ENCODE measurements around the gene ANXA2.

ANXA2 gene

GRCh38 chr15:60370105-60370868 is 27.5 kb downstream of the ANXA2 start:
- Histone ChIP-seq H3K4me3 (ENCODE audit: low read depth, low read length, poor library complexity, severe bottlenecking) (no peak overlapping the region), H3K9ac (ENCODE audit: low read length) (no peak overlapping the region), H3K27me3 (ENCODE audit: insufficient read depth, low read length) (no peaks in the 10 kb centered on the region), H4K20me1 (ENCODE audit: insufficient read depth, low read length) (no peaks in the 10 kb centered on the region), H3F3A (ENCODE audit: insufficient read depth, low read length) (no peaks in the 10 kb centered on the region), H3K36me3 (ENCODE audit: insufficient read depth, low read length) (no peaks in the 10 kb centered on the region), H3K27ac (ENCODE audit: low read depth, low read length, poor library complexity, severe bottlenecking) (no peak overlapping the region), H3K4me1 (ENCODE audit: insufficient read depth, low read length, severe bottlenecking) (no peaks in the 10 kb centered on the region), H2AFZ (ENCODE audit: low read length) (no peak overlapping the region), H3K9me3 (ENCODE audit: low read length) (no peaks in the 10 kb centered on the region), H3K79me2 (ENCODE audit: insufficient read depth, low read length) (no peaks in the 10 kb centered on the region), H3K4me2 (ENCODE audit: low read length) (no peak overlapping the region), H3K9me2 (ENCODE audit: low read depth, low read length) (no peaks in the 10 kb centered on the region)
- TF ChIP-seq EZH2 (IDR thresholded peaks at IDR 0.05; ENCODE audit: borderline replicate concordance, low read length) (no peak), CTCF (IDR thresholded peaks at IDR 0.05; ENCODE audit: low read length) (no peak)

- H3K4me1 ChIP-seq (ENCODE audit: insufficient read depth, low read length, severe bottlenecking) = no peaks in the 10 kb centered on the region
- no peak for TF ChIP-seq EZH2 (IDR thresholded peaks at IDR 0.05; ENCODE audit: borderline replicate concordance, low read length)
- TF ChIP-seq CTCF (IDR thresholded peaks at IDR 0.05; ENCODE audit: low read length) = no peak
- no peaks in the 10 kb centered on the region for H3K9me2 ChIP-seq (ENCODE audit: low read depth, low read length)
- no peaks in the 10 kb centered on the region for H3K27me3 ChIP-seq (ENCODE audit: insufficient read depth, low read length)
- no peaks in the 10 kb centered on the region for H3K79me2 ChIP-seq (ENCODE audit: insufficient read depth, low read length)
- H4K20me1 ChIP-seq (ENCODE audit: insufficient read depth, low read length) = no peaks in the 10 kb centered on the region
- no peaks in the 10 kb centered on the region for H3K36me3 ChIP-seq (ENCODE audit: insufficient read depth, low read length)
- H2AFZ ChIP-seq (ENCODE audit: low read length) = no peak overlapping the region
- no peaks in the 10 kb centered on the region for H3F3A ChIP-seq (ENCODE audit: insufficient read depth, low read length)
- H3K4me3 ChIP-seq (ENCODE audit: low read depth, low read length, poor library complexity, severe bottlenecking) = no peak overlapping the region
- no peaks in the 10 kb centered on the region for H3K9me3 ChIP-seq (ENCODE audit: low read length)
- no peak overlapping the region for H3K9ac ChIP-seq (ENCODE audit: low read length)
- H3K4me2 ChIP-seq (ENCODE audit: low read length) = no peak overlapping the region
- H3K27ac ChIP-seq (ENCODE audit: low read depth, low read length, poor library complexity, severe bottlenecking) = no peak overlapping the region
Observed at GRCh38 chr15:60369696-60370095, 28.1 kb downstream of the ANXA2 start.

GRCh38 chr15:60364612-60364924 is 33.2 kb downstream of the ANXA2 start:
- Histone ChIP-seq H3K4me2 (ENCODE audit: low read length) (no peak overlapping the region), H3K79me2 (ENCODE audit: insufficient read depth, low read length) (no peaks in the 10 kb centered on the region), H3K9me3 (ENCODE audit: low read length) (no peaks in the 10 kb centered on the region), H3K27ac (ENCODE audit: low read depth, low read length, poor library complexity, severe bottlenecking) (no peak overlapping the region), H2AFZ (ENCODE audit: low read length) (no peak overlapping the region), H3F3A (ENCODE audit: insufficient read depth, low read length) (no peaks in the 10 kb centered on the region), H3K4me3 (ENCODE audit: low read depth, low read length, poor library complexity, severe bottlenecking) (no peak overlapping the region), H3K9ac (ENCODE audit: low read length) (no peak overlapping the region), H3K36me3 (ENCODE audit: insufficient read depth, low read length) (no peaks in the 10 kb centered on the region), H4K20me1 (ENCODE audit: insufficient read depth, low read length) (no peaks in the 10 kb centered on the region), H3K4me1 (ENCODE audit: insufficient read depth, low read length, severe bottlenecking) (no peaks in the 10 kb centered on the region), H3K9me2 (ENCODE audit: low read depth, low read length) (no peaks in the 10 kb centered on the region), H3K27me3 (ENCODE audit: insufficient read depth, low read length) (no peaks in the 10 kb centered on the region)
- no peak for TF ChIP-seq EZH2 (IDR thresholded peaks at IDR 0.05; ENCODE audit: borderline replicate concordance, low read length)
- TF ChIP-seq CTCF (IDR thresholded peaks at IDR 0.05; ENCODE audit: low read length) = no peak

Measured in OCI-LY1 (cell line).